Heart left ventricle (tissue), 13 donors: Measurements from ENCODE around the gene TRIM59.

Experiments used
- CTCF ChIP-seq, 12 donors: fragments of 200-600 bp; sonication (generic) in 4 of 12; IDR thresholded peaks; one replicate each; pipeline versions ENCODE4 v1.5.0 to v1.8.0; 2018 to 2022; ENCODE audit warnings: antibody characterized with exemption in 12 of 12, mild to moderate bottlenecking in 5 of 12
- POLR2A ChIP-seq, 2 donors: fragments of 450-650 bp; IDR thresholded peaks; one replicate each; pipeline ENCODE4 v1.6.1; 2017; ENCODE audit warnings: antibody characterized with exemption in 2 of 2, mild to moderate bottlenecking in 2 of 2, moderate library complexity in 2 of 2
- donor health status: ischemic (EF 13 %, LVEDD 7.1; RV severe dilation, severe dysfunction).
- donor health status: DM: no; HTN: yes; CAD: no.
- donor health status: DM: no; HTN: no; CAD: no.
- donor health status: ischemic (EF 25% LVEDD 6.9; RV normal size, moderate dysfunction).
- donor health status: ischemic (EF 25% LVEDD 5.7; RV mildly dilated, moderate dysfunction).
- donor health status: ischemic (EF 35%, LVEDD 5.7; RV mildly dilated, moderate dysfunction).
- donor health status: nonischemic (EF 11% LVEDD 7.7; RV severe dilation, severe dysfunction).
- donor health status: DM: yes; HTN: yes; CAD: no.
- donor health status: PGD.
- donor health status: ischemic (EF 29% LVEDD 5.4; RV normal size, mild dysfunction).
- donor health status: nonischemic (EF 23%, LVEDD 6.1; RV moderate dilation, normal function).

GRCh38 chr3:160445854-160446253 is 3.7 kb downstream of the TRIM59 start:
- TF ChIP-seq CTCF (IDR thresholded peaks at IDR 0.05): no peak
- TF ChIP-seq POLR2A (IDR thresholded peaks at IDR 0.05): no peak
